Amygdala (tissue), 56 donors: ENCODE measurements around the gene ATP23.

ENCODE experiments used
- DNase-seq, 56 donors: peaks; one replicate each; lab custom pipeline; 2025; lab: John Stamatoyannopoulos, UW

ATP23 gene

GRCh38 chr12:57907281-57907680 is 34.1 kb upstream of the ATP23 start:
- no peak for DNase-seq

GRCh38 chr12:57908511-57908910 is 32.9 kb upstream of the ATP23 start:
- no peak for DNase-seq

GRCh38 chr12:57909056-57909455 is 32.3 kb upstream of the ATP23 start:
- DNase-seq, result no peak

GRCh38 chr12:57909611-57910010 is 31.8 kb upstream of the ATP23 start:
- no peak for DNase-seq

- DNase-seq, result no peak
These were observed 23.2 kb upstream of the ATP23 start for GRCh38 chr12:57918147-57918546.

GRCh38 chr12:57927086-57927485 is 14.3 kb upstream of the ATP23 start:
- no peak for DNase-seq

- no peak for DNase-seq
These were observed 12.1 kb upstream of the ATP23 start for GRCh38 chr12:57929092-57929830.

- DNase-seq, result no peak
These were observed 6.5 kb upstream of the ATP23 start for GRCh38 chr12:57934819-57935218.

GRCh38 chr12:57935331-57935730 is 6.0 kb upstream of the ATP23 start:
- no peak for DNase-seq

GRCh38 chr12:57935839-57936512 is 5.4 kb upstream of the ATP23 start:
- peak; percentile 42 to 95 (median 86) for DNase-seq

GRCh38 chr12:57936513-57936883 is 4.9 kb upstream of the ATP23 start:
- DNase-seq, result no peak

GRCh38 chr12:57939291-57939690 is 2.1 kb upstream of the ATP23 start:
- no peak for DNase-seq

- no peak for DNase-seq
These were observed 1.1 kb upstream of the ATP23 start for GRCh38 chr12:57940052-57940914.

GRCh38 chr12:57940915-57941164 is 527 bp upstream of the ATP23 start:
- no peak for DNase-seq

- no peak for DNase-seq
These were observed 2.2 kb downstream of the ATP23 start for GRCh38 chr12:57943438-57944080.

GRCh38 chr12:57944313-57945023 is 3.1 kb downstream of the ATP23 start:
- no peak for DNase-seq

- no peak for DNase-seq
These were observed 11.4 kb downstream of the ATP23 start for GRCh38 chr12:57952766-57953165.

- no peak for DNase-seq
These were observed 13.4 kb downstream of the ATP23 start for GRCh38 chr12:57954768-57955167.

- no peak for DNase-seq
These were observed 16.8 kb downstream of the ATP23 start for GRCh38 chr12:57958061-57958657.

- no peak for DNase-seq
These were observed 23.1 kb downstream of the ATP23 start for GRCh38 chr12:57964421-57964820.
